GM12878 (cell line): ENCODE data around the gene NDUFB7. TPM values are rescaled to one million over a fixed set of nuclear protein-coding genes. Genes with fewer than 3 reads are reported as not detected.

Source experiments
- ATAC-seq: fragments of 200-7000 bp; cut with Tn5 transposase; 3 replicates; pipeline ENCODE4 v1.9.1; 2020; ENCODE audit warnings: mild to moderate bottlenecking, moderate library complexity
- BruUV-seq: library from RNA; stranded (reverse); fragments of 400-500 nt; replicated peaks from 2 replicates; lab custom pipeline; 2021; lab: Mats Ljungman, UMichigan
- CTCF ChIA-PET: fragments of 300-600 bp; sonication (Branson Sonifier 250); formaldehyde crosslinking; extraction: SDS; loops from one replicate; lab custom pipeline; 2021; ENCODE audit warnings: inconsistent platforms; lab: Yijun Ruan, JAX
- POLR2A ChIA-PET: fragments of 350-600 bp; formaldehyde crosslinking; extraction: SDS; loops from one replicate; lab custom pipeline; 2021; ENCODE audit warnings: inconsistent platforms; lab: Charles Lee
- RAD21 ChIA-PET: fragments of 300-600 bp; sonication (Branson Sonifier 250); formaldehyde crosslinking; loops from one replicate; lab custom pipeline; 2023; ENCODE audit warnings: antibody characterized with exemption; ENCODE audit not compliant: unreplicated experiment; lab: Charles Lee
- SMC1A ChIA-PET: fragments of 300-600 bp; sonication (Branson Sonifier 250); formaldehyde crosslinking; loops from one replicate; lab custom pipeline; 2023; ENCODE audit not compliant: unreplicated experiment, uncharacterized antibody; lab: Charles Lee
- DNase-seq: peaks from one replicate; pipeline ENCODE4 v3.0.0-alpha.2; 2011; ENCODE audit warnings: low read depth, low spot score
- FAIRE-seq: peaks from 3 replicates; lab custom pipeline; 2011; peaks lifted over from hg19 to GRCh38; lab: Jason Lieb, UNC
- H2AFZ ChIP-seq: 2 replicates; pipeline ENCODE4 v1.6.0; 2011; ENCODE audit warnings: low read depth, low read length, control low read depth; ENCODE audit not compliant: control insufficient read depth
- H3K27ac ChIP-seq: 2 replicates; pipeline ENCODE4 v1.5.1; 2011; ENCODE audit warnings: control low read depth; ENCODE audit not compliant: control insufficient read depth, insufficient read depth
- H3K27me3 ChIP-seq, 2 experiments: replicated peaks in 1 of 2; 2 replicates each; pipeline versions ENCODE4 v1.6.0 to v1.6.1; 2011; ENCODE audit warnings: low read length in 1 of 2; ENCODE audit not compliant: control insufficient read depth in 2 of 2, insufficient read depth in 2 of 2
- H3K36me3 ChIP-seq, 2 experiments: 2 replicates each; pipeline ENCODE4 v1.5.1; 2011; ENCODE audit warnings: low read length in 1 of 2; ENCODE audit not compliant: control insufficient read depth in 2 of 2, insufficient read depth in 2 of 2
- H3K4me1 ChIP-seq: 2 replicates; pipeline ENCODE4 v1.6.1; 2011; ENCODE audit warnings: mild to moderate bottlenecking, low read length, moderate library complexity, mixed read lengths; ENCODE audit not compliant: control insufficient read depth, insufficient read depth
- H3K4me2 ChIP-seq: 2 replicates; pipeline ENCODE4 v1.6.0; 2011; ENCODE audit warnings: control low read depth; ENCODE audit not compliant: control insufficient read depth, insufficient read depth
- H3K4me3 ChIP-seq: fragments of 200-600 bp; sonication (generic); 2 replicates; pipeline ENCODE4 v1.5.1; 2016
- H3K79me2 ChIP-seq: 2 replicates; pipeline ENCODE4 v1.6.0; 2011; ENCODE audit warnings: low read length; ENCODE audit not compliant: control insufficient read depth, insufficient read depth
- H3K9ac ChIP-seq: 2 replicates; pipeline ENCODE4 v1.8.0; 2011; ENCODE audit warnings: low read length, control low read depth, mixed read lengths; ENCODE audit not compliant: control insufficient read depth, insufficient read depth
- H3K9me3 ChIP-seq: replicated peaks from 3 replicates; pipeline ENCODE4 v1.5.1; 2011; ENCODE audit warnings: mild to moderate bottlenecking, low read length; ENCODE audit not compliant: control insufficient read depth, insufficient read depth
- H4K20me1 ChIP-seq: 2 replicates; pipeline ENCODE4 v1.6.0; 2011; ENCODE audit not compliant: control insufficient read depth, insufficient read depth
- KLF5 ChIP-seq: fragments of 450-650 bp; IDR thresholded peaks from 2 replicates; pipeline ENCODE4 v1.6.1; 2014; ENCODE audit warnings: mild to moderate bottlenecking; ENCODE audit not compliant: partially characterized antibody
- NFYB ChIP-seq: IDR thresholded peaks from 2 replicates; pipeline ENCODE4 v1.6.1; 2011; ENCODE audit warnings: low read depth, mild to moderate bottlenecking, low read length, improper control_type of control experiment, moderate library complexity; ENCODE audit not compliant: insufficient read depth
- NKRF ChIP-seq: fragments of 450-650 bp; conservative IDR thresholded peaks from 2 replicates; pipeline ENCODE4 v1.6.1; 2017; ENCODE audit warnings: mild to moderate bottlenecking, moderate library complexity
- NR2F1 ChIP-seq: fragments of 450-650 bp; conservative IDR thresholded peaks from 2 replicates; pipeline ENCODE4 v1.6.1; 2017; ENCODE audit warnings: mild to moderate bottlenecking
- POLR2AphosphoS2 ChIP-seq: IDR thresholded peaks from 2 replicates; pipeline ENCODE4 v1.6.1; 2011; ENCODE audit warnings: low read depth, mild to moderate bottlenecking, low read length, improper control_type of control experiment, moderate library complexity
- RCOR1 ChIP-seq: conservative IDR thresholded peaks from 2 replicates; pipeline ENCODE4 v1.6.1; 2012; ENCODE audit warnings: low read depth, low read length, improper control_type of control experiment
- REST ChIP-seq: IDR thresholded peaks from 2 replicates; pipeline ENCODE4 v1.6.1; 2012; ENCODE audit warnings: mild to moderate bottlenecking, low read depth, low read length
- ZNF622 ChIP-seq: fragments of 450-650 bp; IDR thresholded peaks from 2 replicates; pipeline ENCODE4 v1.6.1; 2017; ENCODE audit warnings: mild to moderate bottlenecking, inconsistent platforms
- WGBS: methylation state at CpG from one replicate; pipeline ENCODE4 v1.1.6; 2016; ENCODE audit warnings: low lambda C conversion rate; ENCODE audit not compliant: insufficient replicate concordance, insufficient coverage; ENCODE audit errors: missing lambda C conversion rate; 5-methylcytosine and 5-hydroxymethylcytosine counted together
- in situ Hi-C: fragments of 300-500 bp; cut with MboI; formaldehyde crosslinking; loops from 9 replicates; pipeline ENCODE4 v1.14.3; 2018; ENCODE audit warnings: mixed read lengths
- intact Hi-C: fragments of 100-400 bp; cut with micrococcal nuclease; formaldehyde crosslinking; loops from one replicate; pipeline ENCODE4 v1.14.2; 2022; ENCODE audit not compliant: unreplicated experiment
- polyA plus RNA-seq, 11 experiments: library from polyadenylated mRNA; depleted of rRNA in 4 of 11; unstranded in 6 of 11; stranded (reverse) in 5 of 11; fragments of >200 nt; fragmentation: Nextera tagmentation in 4 of 11; fragmentation: Illumina TruSeq in 1 of 11; extraction: Ambion mirVana in 4 of 11; extraction: Trizol in 1 of 11; gene quantifications; 1 replicate in 1 of 11; 2 replicates in 10 of 11; pipeline versions ENCODE4 v1.2.1 to v1.2.3, GENCODE V29; 2011 to 2016; ENCODE audit warnings: inconsistent platforms in 2 of 11, missing spikeins in 2 of 11, low read depth in 1 of 11
- total RNA-seq, 4 experiments: library from RNA; depleted of rRNA in 3 of 4; stranded (reverse); fragments of >200 nt in 3 of 4; fragmentation: Illumina TruSeq in 1 of 4; extraction: Trizol in 1 of 4; gene quantifications; 2 replicates each; pipeline versions ENCODE4 v1.2.1 to v1.2.3, GENCODE V29; 2013 to 2021

The NDUFB7 gene
- total and polyA plus RNA-seq, 10 of the 15 experiments (the other 5 are each of a cell fraction or from before 2014, with no cell fraction given): 14.6 to 480 (median 182) TPM

DNA sequence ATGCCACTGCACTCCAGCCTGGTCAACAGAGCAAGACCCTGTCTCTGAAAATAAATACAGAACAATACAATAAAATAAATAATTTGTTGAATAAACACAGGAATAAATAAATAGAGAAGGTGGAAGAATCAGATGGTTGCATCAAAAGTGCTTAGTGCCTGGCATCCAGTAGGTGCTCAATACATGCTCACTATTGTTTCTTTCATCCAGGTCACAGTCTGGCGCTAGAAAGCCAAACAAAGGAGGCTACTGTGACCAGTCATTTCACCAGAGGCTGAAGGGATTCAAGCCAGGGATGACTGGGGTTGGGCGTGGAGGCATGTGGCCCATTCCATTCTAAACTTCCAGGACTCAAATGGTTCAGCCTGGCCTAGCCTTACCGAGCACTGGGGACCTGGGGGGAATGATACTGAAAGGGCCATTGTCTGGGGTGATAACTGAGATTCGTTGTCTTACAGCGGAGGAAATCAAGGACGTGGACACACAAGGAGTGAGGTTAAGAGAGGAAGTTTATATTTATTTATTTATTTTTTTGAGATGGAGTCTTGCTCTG, 3.6 kb upstream of the NDUFB7 start:
- ChIA-PET RAD21 (interaction anchor here (1.4 to 13.6 kb wide), 3 partner anchors 97 to 112 kb away, joined by 3 to 593 read pairs (median 11); partner anchors contain the start of gene ZNF333), SMC1A (interaction anchor here (1.4 to 12.5 kb wide), 4 partner anchors 38 to 112 kb away, joined by 4 to 558 read pairs (median 4); partner anchors contain the start of gene ZNF333), CTCF (interaction anchor here (1.1 to 14.6 kb wide), 7 partner anchors 11 to 517 kb away, joined by 4 to 803 read pairs (median 12); partner anchors contain the start of genes ADGRE3 and ZNF333), POLR2A (interaction anchor here (11.9 kb wide), 1 partner anchor 112 kb away, joined by 190 read pairs; the partner anchor contains the start of gene ZNF333)
- no peak for FAIRE-seq
- Histone ChIP-seq H4K20me1 (no peaks in the 10 kb centered on the region), H3K4me2 (no peak overlapping the region), H3K27ac (no peak overlapping the region), H3K4me1 (peaks cover 20% of the 10 kb centered on the region), H3K9ac (no peak overlapping the region), H3K27me3 (no peaks in the 10 kb centered on the region), H2AFZ (no peak overlapping the region), H3K36me3 (no peaks in the 10 kb centered on the region), H3K4me3 (no peak overlapping the region), H3K79me2 (peaks cover 14% of the 10 kb centered on the region), H3K9me3 (no peaks in the 10 kb centered on the region)
- no peak for TF ChIP-seq ZNF622
- no peak for TF ChIP-seq KLF5
- TF ChIP-seq NR2F1: no peak
- TF ChIP-seq POLR2AphosphoS2: no peak
- no peak for TF ChIP-seq RCOR1
- no peak for TF ChIP-seq NFYB
- TF ChIP-seq REST: no peak
- TF ChIP-seq NKRF: no peak
- in situ Hi-C loops: loop anchor here (25.0 kb wide), 1 partner anchor 2012 kb away; no protein-coding TSS in a partner anchor
- 71% methylated on average over 6 of the region's 6 CpGs for WGBS
- intact Hi-C loops: loop anchor here (10.0 kb wide), 1 partner anchor 209 kb away; no protein-coding TSS in a partner anchor
- no peak for ATAC-seq
- no peak for DNase-seq
- no TSS peak for BruUV-seq
